Nephron progenitor cell (in vitro differentiated cells): ENCODE measurements around the gene CACNA2D4.

ENCODE experiments used
- DNase-seq: peaks from one replicate; pipeline ENCODE4 v3.0.0; 2021
- H3K27ac Mint-ChIP-seq: 2 replicates; pipeline ENCODE4 v1.8.0; 2021; ENCODE audit warnings: mild to moderate bottlenecking, moderate library complexity, mixed read lengths
- H3K27me3 Mint-ChIP-seq: 2 replicates; pipeline ENCODE4 v1.8.0; 2021; ENCODE audit warnings: mild to moderate bottlenecking, low read depth, mixed read lengths; ENCODE audit not compliant: poor library complexity
- H3K36me3 Mint-ChIP-seq: 2 replicates; pipeline ENCODE4 v1.8.0; 2021; ENCODE audit warnings: low read depth, mixed read lengths
- H3K4me1 Mint-ChIP-seq: 2 replicates; pipeline ENCODE4 v1.8.0; 2021; ENCODE audit warnings: mixed read lengths
- H3K4me3 Mint-ChIP-seq: 2 replicates; pipeline ENCODE4 v1.8.0; 2021; ENCODE audit warnings: mild to moderate bottlenecking, moderate library complexity, mixed read lengths
- H3K9me3 Mint-ChIP-seq: 2 replicates; pipeline ENCODE4 v1.8.0; 2021; ENCODE audit warnings: mild to moderate bottlenecking, moderate library complexity, mixed read lengths
- CTCF ChIP-seq: fragments of 200-600 bp; sonication (generic); IDR thresholded peaks from 2 replicates; pipeline ENCODE4 v1.5.0; 2021; ENCODE audit warnings: antibody characterized with exemption

The CACNA2D4 gene

GRCh38 chr12:1749019-1749418 is 169.4 kb downstream of the CACNA2D4 start:
- TF ChIP-seq CTCF = no peak
- H3K27me3 Mint-ChIP-seq = peaks cover 3% of the 10 kb centered on the region
- peaks cover 17% of the 10 kb centered on the region for H3K4me1 Mint-ChIP-seq
- peak overlapping the region; percentile 32 for H3K27ac Mint-ChIP-seq
- DNase-seq = no peak
- peaks cover 72% of the 10 kb centered on the region for H3K36me3 Mint-ChIP-seq
- H3K9me3 Mint-ChIP-seq = peaks cover 57% of the 10 kb centered on the region
- no peak overlapping the region for H3K4me3 Mint-ChIP-seq

- H3K4me3 Mint-ChIP-seq = no peak overlapping the region
- peaks cover 3% of the 10 kb centered on the region for H3K27me3 Mint-ChIP-seq
- TF ChIP-seq CTCF = no peak
- H3K27ac Mint-ChIP-seq = no peak overlapping the region
- H3K9me3 Mint-ChIP-seq = peaks cover 64% of the 10 kb centered on the region
- peaks cover 86% of the 10 kb centered on the region for H3K36me3 Mint-ChIP-seq
- peaks cover 21% of the 10 kb centered on the region for H3K4me1 Mint-ChIP-seq
- no peak for DNase-seq
Measured at GRCh38 chr12:1747609-1748008, 170.8 kb downstream of the CACNA2D4 start.

GRCh38 chr12:1744932-1745331 is 173.5 kb downstream of the CACNA2D4 start:
- no peak overlapping the region for H3K27ac Mint-ChIP-seq
- no peak for DNase-seq
- H3K27me3 Mint-ChIP-seq = no peaks in the 10 kb centered on the region
- peaks cover 78% of the 10 kb centered on the region for H3K36me3 Mint-ChIP-seq
- no peak overlapping the region for H3K4me3 Mint-ChIP-seq
- peaks cover 62% of the 10 kb centered on the region for H3K9me3 Mint-ChIP-seq
- peaks cover 38% of the 10 kb centered on the region for H3K4me1 Mint-ChIP-seq
- TF ChIP-seq CTCF = no peak
